Measurements from ENCODE around the gene AADAT.

DNA sequence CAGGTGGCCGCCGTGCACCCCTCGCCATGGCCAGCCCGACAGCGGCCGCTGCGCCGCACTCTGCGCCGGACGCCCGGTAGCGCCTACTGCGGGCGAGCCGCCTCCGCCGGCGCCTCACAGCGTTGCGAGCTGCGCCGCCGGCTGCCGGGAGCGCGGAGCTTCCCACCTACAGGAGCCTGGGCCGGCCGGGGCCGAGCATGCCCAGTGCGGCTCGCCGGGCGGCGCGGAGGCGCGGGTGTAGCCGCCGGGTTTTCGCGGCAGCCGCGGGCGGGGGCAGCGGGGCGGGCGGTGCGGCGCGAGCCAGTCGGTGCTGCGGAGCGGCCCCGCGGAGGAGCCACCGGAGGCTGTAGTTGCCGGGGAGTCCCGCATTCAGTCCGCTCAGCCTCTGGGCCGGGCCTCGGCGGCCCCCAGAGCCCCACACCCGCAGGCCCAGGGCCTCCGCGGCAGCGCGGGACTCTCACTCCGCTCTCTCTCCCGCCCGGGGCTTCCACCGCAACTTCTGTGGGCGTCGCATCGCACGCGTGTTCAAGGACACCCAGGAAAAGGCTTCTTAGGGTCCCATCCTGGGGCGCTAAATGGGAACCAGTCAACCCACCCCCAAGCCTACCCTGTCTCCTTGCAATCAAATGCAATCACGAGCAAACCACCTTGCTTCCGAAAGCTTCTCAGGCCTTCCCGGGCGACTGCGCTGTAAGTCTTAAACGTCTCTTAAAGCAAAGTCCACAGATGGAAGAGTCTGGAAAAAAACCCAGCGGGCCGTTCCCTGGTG is 63.3 kb downstream of the AADAT start, which contains the start of gene MFAP3L:
- no peak for TF ChIP-seq RAD21 (IDR thresholded peaks at IDR 0.05)
- TF ChIP-seq, protein P1, sequence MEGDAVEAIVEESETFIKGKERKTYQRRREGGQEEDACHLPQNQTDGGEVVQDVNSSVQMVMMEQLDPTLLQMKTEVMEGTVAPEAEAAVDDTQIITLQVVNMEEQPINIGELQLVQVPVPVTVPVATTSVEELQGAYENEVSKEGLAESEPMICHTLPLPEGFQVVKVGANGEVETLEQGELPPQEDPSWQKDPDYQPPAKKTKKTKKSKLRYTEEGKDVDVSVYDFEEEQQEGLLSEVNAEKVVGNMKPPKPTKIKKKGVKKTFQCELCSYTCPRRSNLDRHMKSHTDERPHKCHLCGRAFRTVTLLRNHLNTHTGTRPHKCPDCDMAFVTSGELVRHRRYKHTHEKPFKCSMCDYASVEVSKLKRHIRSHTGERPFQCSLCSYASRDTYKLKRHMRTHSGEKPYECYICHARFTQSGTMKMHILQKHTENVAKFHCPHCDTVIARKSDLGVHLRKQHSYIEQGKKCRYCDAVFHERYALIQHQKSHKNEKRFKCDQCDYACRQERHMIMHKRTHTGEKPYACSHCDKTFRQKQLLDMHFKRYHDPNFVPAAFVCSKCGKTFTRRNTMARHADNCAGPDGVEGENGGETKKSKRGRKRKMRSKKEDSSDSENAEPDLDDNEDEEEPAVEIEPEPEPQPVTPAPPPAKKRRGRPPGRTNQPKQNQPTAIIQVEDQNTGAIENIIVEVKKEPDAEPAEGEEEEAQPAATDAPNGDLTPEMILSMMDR (IDR thresholded peaks at IDR 0.05; ENCODE audit: low read depth, low read length, missing input control) = peak; percentile 16
- TF ChIP-seq, protein P2, sequence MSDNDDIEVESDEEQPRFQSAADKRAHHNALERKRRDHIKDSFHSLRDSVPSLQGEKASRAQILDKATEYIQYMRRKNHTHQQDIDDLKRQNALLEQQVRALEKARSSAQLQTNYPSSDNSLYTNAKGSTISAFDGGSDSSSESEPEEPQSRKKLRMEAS (IDR thresholded peaks at IDR 0.05) = no peak
- no peak for TF ChIP-seq GABPA (IDR thresholded peaks at IDR 0.05 in 1 of 2, conservative IDR thresholded peaks at IDR 0.05 in 1 of 2)
- TF ChIP-seq EGR1 (IDR thresholded peaks at IDR 0.05; ENCODE audit: low read depth in 2 of 2) = no peak

Data from liver (tissue), 3 donors.